HG02884 (cell line): Measurements from ENCODE around the gene ZNF506.
"Not testable (repeated sequence)": the region's sequence is repeated elsewhere in the genome, so short reads cannot be mapped to it uniquely, and the experiment has no call there.

ENCODE experiments used
- ATAC-seq: cut with Tn5 transposase; IDR thresholded peaks from one replicate; pipeline ENCODE4 v1.9.1; 2021; ENCODE audit warnings: mild to moderate bottlenecking, moderate library complexity; ENCODE audit not compliant: unreplicated experiment

Gene ZNF506

DNA sequence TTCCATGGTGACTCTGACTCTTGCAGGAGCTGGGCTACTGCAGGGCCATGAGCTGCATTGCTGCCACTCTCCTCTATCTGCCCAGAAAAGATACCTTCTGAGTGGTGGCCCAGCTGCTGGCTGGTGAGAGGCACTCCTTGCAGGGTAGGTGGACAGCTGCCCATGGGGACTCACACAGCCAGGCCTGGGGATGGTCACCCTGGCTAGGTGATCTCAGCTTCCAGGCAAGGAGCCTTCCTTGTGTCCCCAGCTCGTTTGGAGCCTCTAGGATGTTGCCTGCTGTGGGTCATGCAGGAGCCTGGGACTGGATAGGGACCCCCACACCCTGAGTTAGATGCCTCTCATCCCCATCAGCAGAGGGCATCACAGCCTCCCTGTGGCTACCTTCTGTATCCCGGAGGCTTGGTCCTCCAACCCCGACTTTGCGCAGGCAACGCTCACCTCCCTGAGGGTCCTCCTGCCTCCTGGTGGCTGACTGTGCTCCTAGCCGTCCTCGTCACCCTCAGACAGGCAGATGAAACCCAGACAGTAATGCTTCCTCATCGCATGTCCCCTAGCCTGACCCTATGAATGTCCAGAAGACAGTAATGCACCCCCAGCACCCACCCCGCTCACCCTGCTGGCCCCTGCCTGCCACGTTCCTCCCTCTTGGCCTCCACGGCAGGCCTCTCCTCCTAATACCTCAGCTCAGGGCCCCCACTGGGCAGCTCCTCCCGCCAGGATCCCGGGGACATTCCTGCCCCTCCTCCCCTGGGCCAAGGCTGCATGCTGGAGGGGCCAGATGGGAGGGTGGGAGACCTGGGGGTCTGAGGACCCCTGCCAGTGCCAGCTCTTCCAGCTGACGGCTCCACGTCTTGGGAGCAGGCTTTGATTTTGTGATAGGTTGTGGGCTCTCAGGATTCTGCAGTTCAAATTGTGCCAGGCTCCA is 75.0 kb downstream of the ZNF506 start:
- ATAC-seq: no peak

DNA sequence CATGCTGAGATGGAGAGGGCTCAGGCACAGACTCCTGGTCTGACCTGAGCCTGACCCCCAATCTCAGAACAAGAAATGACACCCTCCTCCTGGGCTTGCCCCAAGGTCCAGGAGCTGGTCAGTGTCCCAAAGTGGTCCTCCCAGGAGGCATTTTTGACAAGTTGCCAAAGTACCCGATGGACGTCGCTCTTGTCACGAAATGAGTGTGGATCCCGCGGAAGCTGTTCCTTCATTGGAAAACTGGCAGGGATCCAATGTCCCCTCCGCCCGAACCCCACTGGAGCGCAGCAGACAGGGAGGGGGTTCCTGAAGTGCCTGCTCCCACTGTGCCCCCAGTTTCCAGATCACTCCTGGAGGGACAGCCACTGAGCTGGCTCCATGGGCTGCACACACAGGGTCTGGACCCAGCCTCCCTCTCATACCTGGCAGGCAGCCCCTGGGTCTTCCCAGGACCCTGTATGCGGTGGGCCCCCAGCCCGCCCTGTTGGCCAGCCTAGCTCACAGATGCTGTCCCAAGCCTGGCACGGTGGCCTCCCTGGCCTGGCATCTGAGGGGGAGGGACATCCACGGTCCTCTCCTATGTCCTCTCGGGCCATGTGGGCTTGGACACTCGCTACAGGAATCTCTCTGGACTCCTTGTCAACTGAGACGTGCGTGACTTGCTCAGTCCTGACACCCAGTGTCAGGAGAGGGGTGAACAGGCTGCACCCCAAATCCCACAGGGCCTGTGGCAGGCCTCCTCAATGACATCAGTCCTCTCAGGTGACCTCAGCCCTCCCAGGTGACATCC is 75.9 kb downstream of the ZNF506 start:
- no peak for ATAC-seq

DNA sequence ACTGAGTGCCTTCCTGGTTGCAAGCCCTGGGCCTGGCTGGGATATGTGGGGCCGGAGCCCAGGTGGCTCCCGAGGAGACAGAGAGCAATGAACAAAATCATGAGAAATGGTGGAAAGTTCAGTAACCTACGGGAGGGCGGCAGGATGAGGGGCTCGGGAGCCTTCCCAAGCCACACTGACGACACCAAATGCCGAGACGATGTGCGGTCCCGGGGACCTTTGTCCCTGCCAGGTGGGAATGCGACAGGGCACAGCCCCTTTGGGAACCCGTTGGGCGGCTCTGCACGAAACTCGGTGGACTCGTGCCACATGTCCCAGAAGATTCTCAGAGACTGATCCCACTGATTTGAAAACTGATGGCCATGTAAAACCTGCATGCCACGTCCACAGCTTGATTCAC is 76.9 kb downstream of the ZNF506 start:
- no peak for ATAC-seq

DNA sequence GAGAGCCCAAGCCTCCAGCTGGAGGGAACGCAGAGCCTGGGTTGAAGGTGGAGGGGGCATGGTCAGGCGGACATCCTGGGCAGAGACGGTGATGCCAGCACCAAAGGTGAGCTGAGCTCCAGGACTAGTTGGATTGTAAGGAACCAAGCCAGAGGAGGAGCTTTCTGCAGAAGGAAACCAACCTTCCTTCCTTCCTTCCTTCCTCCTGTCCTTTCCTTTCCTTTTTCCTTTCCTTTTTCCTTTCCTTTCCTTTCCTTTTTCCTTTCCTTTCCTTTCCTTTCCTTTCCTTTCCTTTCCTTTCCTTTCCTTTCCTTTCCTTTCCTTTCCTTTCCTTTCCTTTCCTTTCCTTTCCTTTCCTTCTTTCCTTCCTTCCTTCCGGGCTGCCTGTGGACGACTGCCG is 77.6 kb downstream of the ZNF506 start:
- ATAC-seq: not testable (repeated sequence)

DNA sequence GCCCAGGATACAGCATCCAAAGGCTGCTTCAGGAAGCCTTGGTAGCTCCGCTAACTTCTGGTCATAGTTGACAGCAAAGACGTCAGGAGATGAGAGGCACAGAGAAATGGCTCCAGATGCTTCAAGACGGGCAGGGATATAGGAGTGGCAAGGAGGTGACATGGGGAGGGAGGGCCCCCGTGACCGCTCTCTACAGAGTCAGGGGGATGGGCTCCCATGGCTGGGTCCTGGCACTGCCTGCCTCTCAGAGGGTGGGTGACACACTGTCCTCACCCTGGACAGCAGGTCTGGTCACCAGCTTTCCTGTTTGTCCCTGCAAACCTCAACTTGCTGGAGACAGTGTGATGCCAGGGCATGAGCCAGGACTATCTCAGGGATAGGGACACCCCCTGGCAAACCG is 78.4 kb downstream of the ZNF506 start:
- no peak for ATAC-seq

DNA sequence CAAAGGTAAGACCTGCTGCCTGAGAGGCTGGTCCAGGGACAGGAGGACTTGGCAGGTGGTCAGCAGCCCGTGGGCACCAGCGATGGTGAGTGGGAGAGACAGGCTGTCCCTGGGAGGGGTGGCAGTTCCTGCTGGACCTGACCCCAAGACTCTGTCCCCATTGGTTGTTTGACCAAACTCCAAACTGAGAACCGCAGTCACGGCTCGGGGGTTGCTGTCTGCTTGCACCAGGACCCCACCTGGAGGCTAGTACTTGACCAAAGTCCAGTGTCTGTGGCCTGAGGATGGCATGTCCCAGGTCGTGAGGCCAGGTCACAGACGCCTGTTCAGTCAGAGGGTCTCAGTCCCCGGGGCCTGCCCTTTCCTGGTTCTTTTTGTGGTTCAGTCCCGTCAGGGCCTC is 78.8 kb downstream of the ZNF506 start:
- ATAC-seq: no peak
